ENCODE data around the gene HIRA.
"Not testable (repeated sequence)": the region's sequence is repeated elsewhere in the genome, so short reads cannot be mapped to it uniquely, and the experiment has no call there.

Gene HIRA

GRCh38 chr22:19440411-19441195 lies 9.1 kb upstream of the HIRA start:
- DNase-seq (ENCODE audit: low spot score), result no peak

DNA sequence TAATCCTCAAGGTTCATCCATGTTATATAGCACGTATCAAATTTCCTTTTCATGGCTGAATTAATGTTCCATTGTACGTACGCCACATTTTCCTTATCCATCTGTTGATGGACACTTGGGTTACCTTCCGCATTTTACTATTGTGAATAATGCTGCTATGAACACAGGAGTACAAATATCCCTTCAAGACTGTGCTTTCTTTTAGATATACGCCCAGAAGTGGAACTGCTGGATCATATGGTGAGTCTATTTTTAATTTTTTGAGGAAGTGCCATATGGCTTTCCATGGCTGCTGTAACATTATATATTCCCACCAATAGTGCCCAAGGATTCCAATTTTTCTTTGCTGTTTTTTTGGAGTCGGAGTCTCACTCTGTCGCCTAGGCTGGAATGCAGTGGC lies 6.8 kb upstream of the HIRA start:
- no peak for DNase-seq (ENCODE audit: low spot score)

DNA sequence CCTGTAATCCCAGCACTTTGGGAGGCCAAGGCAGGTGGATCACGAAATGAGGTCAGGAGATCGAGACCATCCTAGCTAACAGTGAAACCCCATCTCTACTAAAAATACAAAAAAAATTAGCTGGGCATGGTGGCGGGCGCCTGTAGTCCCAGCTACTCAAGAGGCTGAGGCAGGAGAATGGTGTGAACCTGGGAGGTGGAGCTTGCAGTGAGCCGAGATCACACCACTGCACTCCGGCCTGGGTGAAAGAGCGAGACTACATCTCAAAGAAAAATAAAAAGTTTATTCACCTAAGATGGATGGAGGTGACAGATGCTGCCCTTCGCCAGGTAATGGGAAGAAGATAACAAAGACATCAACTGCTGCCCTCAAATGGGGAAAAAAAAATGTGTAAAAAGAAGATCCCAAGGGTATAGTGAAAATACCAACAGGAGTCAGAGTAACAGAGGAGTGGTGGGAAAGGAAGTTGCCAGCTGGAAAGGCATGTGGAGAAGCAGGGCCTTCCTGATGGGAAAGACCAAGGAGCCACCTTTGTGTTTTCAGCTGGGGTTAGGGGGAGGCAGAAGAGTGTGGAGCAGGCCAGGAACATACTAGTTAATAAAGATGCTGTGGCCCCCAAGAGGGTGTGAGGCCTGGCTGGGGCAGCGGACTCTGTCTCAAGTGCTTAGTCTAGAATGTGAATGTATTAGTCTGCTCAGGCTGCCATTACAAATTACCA lies 5.1 kb upstream of the HIRA start:
- not testable (repeated sequence) for DNase-seq (ENCODE audit: low spot score)

GRCh38 chr22:19434829-19435580 lies 3.5 kb upstream of the HIRA start:
- DNase-seq (ENCODE audit: low spot score), result no peak

- no peak for DNase-seq (ENCODE audit: low spot score)
Observed at GRCh38 chr22:19434401-19434800, 2.9 kb upstream of the HIRA start.

- peak; percentile 97 for DNase-seq (ENCODE audit: low spot score)
Observed at GRCh38 chr22:19432133-19432851, 759 bp upstream of the HIRA start, which contains the start of gene MRPL40. Gene MRPL40, plus strand, starts transcription at chr22:19432545. Its CDS starts 10 bp downstream, at chr22:19432555.

GRCh38 chr22:19430890-19431541 lies 517 bp downstream of the HIRA start:
- no peak for DNase-seq (ENCODE audit: low spot score)

GRCh38 chr22:19429950-19430889 lies 1.3 kb downstream of the HIRA start:
- peak; percentile 47 for DNase-seq (ENCODE audit: low spot score)

DNA sequence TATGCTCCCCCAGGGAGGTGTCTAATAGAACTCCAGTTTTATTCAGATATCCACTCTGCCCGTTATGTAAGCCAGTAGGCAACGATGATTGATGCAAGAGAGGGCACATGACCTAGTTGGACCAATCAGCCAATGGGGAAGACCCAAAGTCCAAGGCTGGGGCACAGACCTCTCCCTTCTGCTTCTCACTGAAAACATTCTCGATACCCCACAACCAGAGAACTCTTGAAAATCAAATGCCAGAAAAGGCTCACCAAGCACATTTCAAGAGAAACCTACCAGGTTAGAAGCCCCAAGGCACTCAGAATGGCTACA lies 7.4 kb downstream of the HIRA start:
- no peak for DNase-seq (ENCODE audit: low spot score)

GRCh38 chr22:19422440-19423301 lies 8.9 kb downstream of the HIRA start:
- no peak for DNase-seq (ENCODE audit: low spot score)

- DNase-seq (ENCODE audit: low spot score), result no peak
Observed at GRCh38 chr22:19420321-19420720, 11.2 kb downstream of the HIRA start.

DNA sequence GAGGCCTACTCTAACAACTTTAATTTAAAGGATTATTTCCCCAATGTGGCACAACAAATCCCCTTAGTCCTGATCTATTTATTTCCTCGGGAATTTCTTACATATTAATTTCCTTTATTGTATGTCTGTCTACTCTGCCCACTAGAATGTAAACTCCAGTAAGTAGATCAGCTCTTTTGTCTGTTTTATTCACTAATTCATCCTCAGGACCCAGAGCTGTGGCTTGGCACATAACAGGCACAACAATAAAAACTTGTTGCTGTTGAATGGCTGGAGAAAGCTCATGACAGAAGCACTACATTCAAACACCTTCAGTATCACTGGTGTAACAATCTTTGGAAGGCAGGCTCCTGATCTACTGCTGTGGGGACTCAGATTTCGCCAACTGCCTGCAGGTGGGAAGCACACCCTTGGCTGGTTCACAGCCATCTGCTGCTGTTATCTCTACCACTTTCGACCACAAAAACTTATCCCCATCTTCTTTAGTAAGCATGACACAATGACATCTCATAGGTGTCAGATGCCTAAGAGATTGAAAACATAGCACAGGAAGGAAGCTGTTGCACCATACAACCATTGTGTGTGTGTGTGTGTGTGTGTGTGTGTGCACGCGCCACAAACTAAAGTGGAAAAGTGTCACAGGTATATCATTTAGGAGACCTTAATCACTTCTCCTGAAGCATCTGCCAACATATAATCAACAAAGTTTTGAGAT lies 11.9 kb downstream of the HIRA start:
- no peak for DNase-seq (ENCODE audit: low spot score)

GRCh38 chr22:19419086-19419463 lies 12.5 kb downstream of the HIRA start:
- DNase-seq (ENCODE audit: low spot score), result no peak

- no peak for DNase-seq (ENCODE audit: low spot score)
Observed at GRCh38 chr22:19412923-19413322, 18.6 kb downstream of the HIRA start.

DNA sequence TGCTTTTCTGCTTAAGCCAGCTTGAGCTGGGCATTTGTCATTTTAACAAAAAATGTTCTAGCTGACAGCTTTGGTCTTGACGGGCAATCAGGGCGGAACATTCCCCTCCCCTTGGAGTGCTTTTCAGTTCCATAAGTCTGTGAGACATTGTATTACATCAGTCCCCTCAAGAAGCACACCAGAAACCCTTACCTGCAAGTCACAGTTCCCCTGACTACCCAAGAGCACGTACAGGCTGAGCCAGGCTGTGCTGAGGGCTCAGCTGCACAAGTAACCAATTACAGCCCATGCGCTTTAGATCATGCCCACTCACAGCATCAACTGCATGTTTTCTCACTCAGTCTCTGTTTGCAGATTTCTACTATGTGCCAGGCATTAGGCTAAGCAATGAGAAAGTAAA lies 19.1 kb downstream of the HIRA start:
- no peak for DNase-seq (ENCODE audit: low spot score)

- DNase-seq (ENCODE audit: low spot score), result no peak
Observed at GRCh38 chr22:19411690-19412045, 19.9 kb downstream of the HIRA start.

DNA sequence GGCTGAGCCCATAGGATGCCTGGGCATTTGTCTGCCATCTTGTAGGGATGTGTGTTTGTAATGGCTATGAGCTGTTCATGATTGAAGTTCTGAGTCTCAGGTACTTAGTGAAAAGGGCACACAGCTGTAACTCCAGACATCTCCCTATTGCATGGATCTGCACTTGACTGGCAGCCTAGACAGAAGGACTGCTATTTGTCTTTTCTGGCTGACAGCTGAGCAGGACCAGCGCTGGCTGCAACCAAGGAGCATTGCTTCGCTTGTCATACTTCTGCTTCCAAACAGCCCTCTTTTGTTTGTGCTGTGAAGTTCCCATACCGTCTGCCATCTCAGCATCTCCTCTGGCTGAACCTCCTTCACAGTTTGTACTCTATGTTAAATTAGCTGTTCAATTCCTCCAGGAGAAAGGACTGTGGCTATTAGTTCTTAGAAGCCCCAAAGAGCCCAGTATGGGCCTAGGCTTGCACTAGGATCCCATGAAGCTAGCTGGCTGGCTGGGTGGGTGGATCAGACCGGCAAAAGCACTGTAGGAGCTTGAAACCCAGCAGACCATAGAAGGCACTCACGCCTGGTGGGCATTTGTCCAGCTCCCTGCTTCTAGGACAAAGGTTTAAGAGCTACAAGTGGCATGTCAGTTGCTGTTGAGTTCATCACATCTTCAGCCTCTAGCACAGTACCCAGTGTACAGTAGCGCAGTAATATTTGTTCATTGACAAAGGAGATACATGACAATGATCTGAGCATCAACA lies 20.4 kb downstream of the HIRA start:
- no peak for DNase-seq (ENCODE audit: low spot score)
